Trophoblast cell (in vitro differentiated cells and primary cell): ENCODE results near the gene NDRG4.

ENCODE experiments used
- DNase-seq, 2 donors: peaks; one replicate each; pipeline ENCODE4 v3.0.0-alpha.2; 2016
- H2AFZ ChIP-seq: 2 replicates; pipeline ENCODE4 v1.6.1; 2013; ENCODE audit warnings: low read length, moderate library complexity, mild to moderate bottlenecking; ENCODE audit not compliant: insufficient read depth, poor library complexity
- H2AK5ac ChIP-seq: 2 replicates; pipeline ENCODE4 v1.6.1; 2013; ENCODE audit warnings: mild to moderate bottlenecking, low read length
- H2BK120ac ChIP-seq: 2 replicates; pipeline ENCODE4 v1.6.1; 2013; ENCODE audit warnings: low read length, mild to moderate bottlenecking, moderate library complexity; ENCODE audit not compliant: insufficient read depth, poor library complexity
- H2BK12ac ChIP-seq: 2 replicates; pipeline ENCODE4 v1.6.1; 2013; ENCODE audit warnings: mild to moderate bottlenecking, low read length, moderate library complexity
- H2BK5ac ChIP-seq: 2 replicates; pipeline ENCODE4 v1.6.1; 2013; ENCODE audit warnings: low read length, low read depth, moderate library complexity, mild to moderate bottlenecking; ENCODE audit not compliant: poor library complexity
- H3K14ac ChIP-seq: 2 replicates; pipeline ENCODE4 v1.6.1; 2013; ENCODE audit warnings: mild to moderate bottlenecking, low read length
- H3K18ac ChIP-seq: 2 replicates; pipeline ENCODE4 v1.6.1; 2013; ENCODE audit warnings: mild to moderate bottlenecking, low read length
- H3K23ac ChIP-seq: 2 replicates; pipeline ENCODE4 v1.6.1; 2013; ENCODE audit warnings: low read length
- H3K27ac ChIP-seq: 2 replicates; pipeline ENCODE4 v1.5.1; 2013; ENCODE audit warnings: low read depth, mild to moderate bottlenecking, inconsistent platforms, low read length, moderate library complexity
- H3K27me3 ChIP-seq: 2 replicates; pipeline ENCODE4 v1.6.1; 2013; ENCODE audit warnings: inconsistent platforms, mild to moderate bottlenecking, low read length, moderate library complexity; ENCODE audit not compliant: insufficient read depth
- H3K36me3 ChIP-seq, 2 experiments: 1 replicate in 1 of 2; 2 replicates in 1 of 2; pipeline ENCODE4 v1.6.1; 2013; ENCODE audit warnings: low read length in 2 of 2, mild to moderate bottlenecking in 2 of 2, moderate library complexity in 1 of 2; ENCODE audit not compliant: insufficient read depth in 2 of 2, control insufficient read depth in 1 of 2
- H3K4ac ChIP-seq: 2 replicates; pipeline ENCODE4 v1.6.1; 2013; ENCODE audit warnings: low read depth, mild to moderate bottlenecking, low read length, moderate library complexity
- H3K4me1 ChIP-seq, 2 experiments: 1 replicate in 1 of 2; 2 replicates in 1 of 2; pipeline ENCODE4 v1.6.1; 2013; ENCODE audit warnings: low read length in 2 of 2, mild to moderate bottlenecking in 2 of 2, moderate library complexity in 1 of 2; ENCODE audit not compliant: insufficient read depth in 2 of 2, control insufficient read depth in 1 of 2
- H3K4me2 ChIP-seq: 2 replicates; pipeline ENCODE4 v1.6.1; 2013; ENCODE audit warnings: inconsistent platforms, mild to moderate bottlenecking, low read length, moderate library complexity
- H3K4me3 ChIP-seq: 2 replicates; pipeline ENCODE4 v1.5.1; 2013; ENCODE audit warnings: mild to moderate bottlenecking, low read depth, low read length, inconsistent platforms
- H3K79me1 ChIP-seq: one replicate; pipeline ENCODE4 v1.6.1; 2013; ENCODE audit warnings: low read length
- H3K79me2 ChIP-seq: 2 replicates; pipeline ENCODE4 v1.6.1; 2013; ENCODE audit warnings: low read length, mild to moderate bottlenecking; ENCODE audit not compliant: control insufficient read depth, insufficient read depth, poor library complexity
- H3K9ac ChIP-seq: 2 replicates; pipeline ENCODE4 v1.6.1; 2013; ENCODE audit warnings: mild to moderate bottlenecking, low read length
- H3K9me3 ChIP-seq: 2 replicates; pipeline ENCODE4 v1.6.1; 2013; ENCODE audit warnings: low read depth, mild to moderate bottlenecking, control low read depth, inconsistent platforms, low read length; ENCODE audit not compliant: insufficient read depth
- H4K12ac ChIP-seq: 2 replicates; pipeline ENCODE4 v1.6.1; 2013; ENCODE audit warnings: low read depth, mild to moderate bottlenecking, low read length, moderate library complexity
- H4K8ac ChIP-seq: 2 replicates; pipeline ENCODE4 v1.6.1; 2013; ENCODE audit warnings: low read depth, mild to moderate bottlenecking, low read length, moderate library complexity
- H4K91ac ChIP-seq: one replicate; pipeline ENCODE4 v1.6.1; 2013; ENCODE audit warnings: low read depth, mild to moderate bottlenecking, low read length, moderate library complexity
- WGBS: extraction: QIAGEN DNeasy Blood & Tissue Kit; methylation state at CpG from one replicate; pipeline ENCODE4 v1.1.7; 2013; ENCODE audit warnings: missing lambda C conversion rate; ENCODE audit not compliant: insufficient read length, insufficient coverage; ENCODE audit errors: extremely low coverage; 5-methylcytosine and 5-hydroxymethylcytosine counted together

NDRG4 gene

DNA sequence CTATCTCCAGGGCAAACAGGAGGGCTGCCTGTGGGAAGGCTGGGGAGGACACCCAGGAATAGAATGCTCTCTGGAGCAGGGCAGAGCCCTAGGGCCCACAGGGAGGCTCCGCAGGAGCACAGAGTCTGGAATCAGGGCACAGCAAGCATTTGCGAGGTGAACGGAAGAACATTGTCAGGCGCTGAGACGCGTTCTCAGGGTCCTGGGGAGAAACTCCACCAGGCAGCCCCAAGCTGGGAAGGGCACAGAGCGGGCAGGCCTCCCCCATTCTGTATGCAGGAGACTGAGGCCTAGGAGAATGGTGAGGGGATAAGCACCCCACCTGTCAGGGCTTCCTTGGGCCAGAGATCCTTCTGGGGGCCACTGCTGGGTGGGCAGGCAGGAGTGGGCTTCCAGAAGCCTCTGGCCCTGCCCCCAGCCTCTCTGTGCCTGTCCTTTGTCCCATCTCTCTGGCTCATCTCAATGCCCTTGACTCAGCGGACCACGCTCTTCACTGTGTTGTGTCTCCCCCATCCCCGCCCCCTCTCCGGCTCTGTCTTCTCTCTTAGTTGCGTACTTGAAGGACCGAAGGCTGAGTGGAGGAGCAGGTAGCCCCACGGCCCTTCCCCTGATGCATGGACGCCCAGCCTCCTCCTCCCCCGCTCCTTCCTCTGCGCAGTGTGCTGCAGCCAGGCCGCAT, 10.3 kb downstream of the NDRG4 start:
- H3K79me2 ChIP-seq, result peaks cover 3% of the 10 kb centered on the region
- H3K4ac ChIP-seq, result no peak overlapping the region
- peaks cover 0 to 7% of the 10 kb centered on the region in 2 experiments for H3K4me1 ChIP-seq
- no peak overlapping the region for H2BK12ac ChIP-seq
- H2AFZ ChIP-seq, result no peak overlapping the region
- H3K14ac ChIP-seq, result no peak overlapping the region
- H2AK5ac ChIP-seq, result no peak overlapping the region
- H3K23ac ChIP-seq, result no peak overlapping the region
- no peak overlapping the region for H4K8ac ChIP-seq
- DNase-seq, result no peak
- peaks cover 12 to 14% of the 10 kb centered on the region in 2 experiments for H3K36me3 ChIP-seq
- H3K27ac ChIP-seq, result no peak overlapping the region
- no peak overlapping the region for H3K18ac ChIP-seq
- H2BK120ac ChIP-seq, result no peak overlapping the region
- no peak overlapping the region for H3K4me2 ChIP-seq
- H3K9ac ChIP-seq, result no peak overlapping the region
- H3K4me3 ChIP-seq, result no peak overlapping the region
- no peak overlapping the region for H4K91ac ChIP-seq
- H3K9me3 ChIP-seq, result no peaks in the 10 kb centered on the region
- no peak overlapping the region for H2BK5ac ChIP-seq
- H3K27me3 ChIP-seq, result no peaks in the 10 kb centered on the region
- no CpG with 5 or more reads among the region's 18 CpGs for WGBS
- peaks cover 2% of the 10 kb centered on the region for H3K79me1 ChIP-seq
- H4K12ac ChIP-seq, result no peak overlapping the region

DNA sequence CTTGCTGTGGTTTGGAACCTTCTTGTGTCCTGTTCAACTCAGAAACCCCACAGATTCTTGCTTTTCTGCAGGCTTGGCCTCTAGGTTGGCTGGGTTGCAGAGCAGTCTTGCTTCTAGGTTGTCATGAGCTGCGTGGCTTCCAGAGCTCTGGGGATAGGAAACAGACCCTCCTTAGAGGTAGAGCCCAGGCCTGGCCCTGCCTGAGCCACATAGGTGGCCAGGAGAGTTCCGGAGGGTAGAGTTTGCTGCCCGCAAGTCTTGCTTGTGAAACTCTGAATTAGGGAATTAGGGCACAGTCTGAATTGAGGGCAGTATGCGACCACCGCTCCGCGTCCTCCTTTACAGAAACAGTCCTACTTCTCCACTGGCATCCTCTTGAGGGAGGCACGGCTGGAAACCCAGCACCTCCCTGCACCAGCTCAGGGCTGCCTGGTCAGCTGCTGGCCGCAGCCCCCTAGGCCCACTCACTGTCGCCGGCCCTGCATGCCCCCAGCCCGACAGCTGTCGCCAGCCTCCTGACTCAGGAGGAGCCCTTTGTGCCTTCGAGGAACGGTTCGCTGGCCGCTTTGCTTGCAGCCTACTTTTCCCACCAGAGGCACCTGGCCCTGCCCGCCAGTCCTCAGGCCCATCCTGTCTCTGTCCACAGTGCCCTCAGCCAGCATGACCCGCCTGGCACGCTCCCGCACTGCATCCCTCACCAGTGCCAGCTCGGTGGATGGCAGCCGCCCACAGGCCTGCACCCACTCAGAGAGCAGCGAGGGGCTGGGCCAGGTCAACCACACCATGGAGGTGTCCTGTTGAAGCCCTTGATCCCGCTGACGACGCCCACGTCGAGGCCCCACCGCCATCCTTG, 11.1 kb downstream of the NDRG4 start:
- Histone ChIP-seq H2AK5ac (no peak overlapping the region), H4K91ac (no peak overlapping the region), H3K9ac (no peak overlapping the region), H3K4me3 (no peak overlapping the region), H3K4me1 (peaks cover 0 to 7% of the 10 kb centered on the region in 2 experiments), H3K4ac (no peak overlapping the region), H3K4me2 (no peak overlapping the region), H3K18ac (no peak overlapping the region), H2AFZ (no peak overlapping the region), H4K12ac (no peak overlapping the region), H4K8ac (no peak overlapping the region), H2BK12ac (no peak overlapping the region), H3K27me3 (no peaks in the 10 kb centered on the region), H3K14ac (no peak overlapping the region), H2BK120ac (no peak overlapping the region), H3K9me3 (no peaks in the 10 kb centered on the region), H3K79me1 (peaks cover 7% of the 10 kb centered on the region), H3K23ac (no peak overlapping the region), H3K36me3 (peaks cover 12 to 14% of the 10 kb centered on the region in 2 experiments), H2BK5ac (no peak overlapping the region), H3K27ac (no peak overlapping the region), H3K79me2 (peaks cover 7% of the 10 kb centered on the region)
- no peak for DNase-seq
- no CpG with 5 or more reads among the region's 30 CpGs for WGBS

DNA sequence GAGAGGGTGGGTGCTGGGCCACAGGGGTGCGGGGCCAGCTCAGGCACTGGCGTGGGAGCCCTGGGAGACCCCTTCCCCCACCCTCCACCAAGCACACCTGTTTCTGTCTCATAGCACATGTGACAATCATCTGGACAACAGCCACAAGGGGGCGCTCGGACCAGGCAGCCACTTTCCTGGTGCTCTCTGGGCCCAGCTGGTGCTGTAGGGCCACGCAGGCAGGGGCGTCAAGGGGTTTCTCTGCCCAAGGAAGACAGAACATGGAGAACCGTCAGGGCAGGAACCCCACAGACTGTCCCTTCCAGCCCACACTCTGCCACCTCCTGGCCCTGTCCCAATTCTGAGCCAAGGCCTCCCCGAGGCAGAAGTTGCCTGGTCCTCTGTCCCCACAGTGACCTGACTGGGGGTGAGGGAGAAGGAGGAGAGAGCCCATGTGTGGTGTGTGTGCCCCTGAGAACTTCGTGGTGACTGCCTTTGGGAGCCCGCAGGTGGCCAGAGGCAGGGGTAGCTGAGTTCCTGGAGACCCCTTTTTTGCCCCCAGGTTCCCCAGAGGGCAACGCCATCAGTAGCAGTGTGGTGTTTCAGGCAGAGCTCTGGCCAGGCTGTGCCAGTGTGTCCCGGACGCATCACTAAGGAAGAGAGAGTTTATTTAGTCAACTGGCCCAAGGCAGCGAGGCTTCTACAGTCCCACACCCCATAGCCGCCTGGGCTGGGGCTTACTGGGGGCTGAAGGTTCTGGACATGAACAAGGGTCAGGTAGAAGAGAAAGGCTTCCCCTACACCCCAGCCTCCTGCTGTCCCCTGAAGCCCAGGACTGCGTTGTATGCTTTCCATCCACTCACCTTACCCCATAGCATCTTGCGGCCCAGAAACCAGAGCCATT, 12.2 kb downstream of the NDRG4 start:
- H3K9ac ChIP-seq, result no peak overlapping the region
- no peak overlapping the region for H3K4ac ChIP-seq
- H3K4me2 ChIP-seq, result no peak overlapping the region
- H3K4me3 ChIP-seq, result no peak overlapping the region
- peak; percentile 45 to 85 for DNase-seq
- no peak overlapping the region for H3K14ac ChIP-seq
- no peak overlapping the region for H3K18ac ChIP-seq
- no peaks in the 10 kb centered on the region for H3K9me3 ChIP-seq
- H2BK5ac ChIP-seq, result no peak overlapping the region
- peaks cover 19 to 23% of the 10 kb centered on the region in 2 experiments for H3K36me3 ChIP-seq
- H2AK5ac ChIP-seq, result no peak overlapping the region
- H2AFZ ChIP-seq, result no peak overlapping the region
- no peak overlapping the region for H3K23ac ChIP-seq
- WGBS, result no CpG with 5 or more reads among the region's 17 CpGs
- H3K79me1 ChIP-seq, result peaks cover 7% of the 10 kb centered on the region
- no peak overlapping the region for H4K8ac ChIP-seq
- H4K91ac ChIP-seq, result no peak overlapping the region
- peaks cover 5 to 14% of the 10 kb centered on the region in 2 experiments for H3K4me1 ChIP-seq
- peaks cover 7% of the 10 kb centered on the region for H3K79me2 ChIP-seq
- H4K12ac ChIP-seq, result no peak overlapping the region
- no peak overlapping the region for H2BK12ac ChIP-seq
- no peak overlapping the region for H3K27ac ChIP-seq
- no peaks in the 10 kb centered on the region for H3K27me3 ChIP-seq
- no peak overlapping the region for H2BK120ac ChIP-seq

DNA sequence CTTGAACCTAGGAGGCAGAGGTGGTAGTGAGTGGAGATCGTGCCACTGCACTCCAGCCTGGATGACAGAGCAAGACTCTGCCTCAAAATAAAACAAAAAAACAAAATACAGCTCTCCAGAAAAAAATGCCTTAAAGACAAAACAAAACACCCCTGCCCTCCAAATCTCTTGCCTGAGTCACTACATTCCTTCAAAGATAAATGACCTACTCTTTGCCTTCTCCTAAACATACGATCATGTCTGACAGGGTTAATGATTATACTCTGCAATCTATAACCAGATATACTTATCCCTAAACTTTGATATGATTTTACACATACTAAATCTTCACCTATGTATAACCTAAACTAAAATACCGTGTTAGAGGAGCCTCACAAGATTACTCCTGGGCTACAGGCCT, 13.9 kb downstream of the NDRG4 start:
- Histone ChIP-seq H3K18ac (no peak overlapping the region), H3K4me3 (no peak overlapping the region), H4K91ac (no peak overlapping the region), H4K8ac (no peak overlapping the region), H3K4me1 (peaks cover 5 to 14% of the 10 kb centered on the region in 2 experiments), H2BK5ac (no peak overlapping the region), H3K36me3 (peaks cover 21 to 35% of the 10 kb centered on the region in 2 experiments), H3K4ac (no peak overlapping the region), H3K79me1 (peaks cover 7% of the 10 kb centered on the region), H2AK5ac (no peak overlapping the region), H2BK120ac (no peak overlapping the region), H3K27me3 (no peaks in the 10 kb centered on the region), H3K27ac (no peak overlapping the region), H4K12ac (no peak overlapping the region), H2AFZ (no peak overlapping the region), H2BK12ac (no peak overlapping the region), H3K9ac (no peak overlapping the region), H3K23ac (no peak overlapping the region), H3K9me3 (no peaks in the 10 kb centered on the region), H3K14ac (no peak overlapping the region), H3K79me2 (peaks cover 7% of the 10 kb centered on the region), H3K4me2 (no peak overlapping the region)
- DNase-seq, result no peak
- no CpG with 5 or more reads among the region's 3 CpGs for WGBS
